Activated CD8-positive, alpha-beta memory T cell treated with anti-CD3 and anti-CD28 coated beads for 4 hours (primary cell): ENCODE data around the gene DNAI1.
"Not testable (repeated sequence)": the region's sequence is repeated elsewhere in the genome, so short reads cannot be mapped to it uniquely, and the experiment has no call there.

Experiments used
- DNase-seq, 2 donors: peaks; one replicate each; pipeline ENCODE4 v3.0.0-alpha.2; 2020; ENCODE audit warnings: low read depth in 2 of 2

The DNAI1 gene

DNA sequence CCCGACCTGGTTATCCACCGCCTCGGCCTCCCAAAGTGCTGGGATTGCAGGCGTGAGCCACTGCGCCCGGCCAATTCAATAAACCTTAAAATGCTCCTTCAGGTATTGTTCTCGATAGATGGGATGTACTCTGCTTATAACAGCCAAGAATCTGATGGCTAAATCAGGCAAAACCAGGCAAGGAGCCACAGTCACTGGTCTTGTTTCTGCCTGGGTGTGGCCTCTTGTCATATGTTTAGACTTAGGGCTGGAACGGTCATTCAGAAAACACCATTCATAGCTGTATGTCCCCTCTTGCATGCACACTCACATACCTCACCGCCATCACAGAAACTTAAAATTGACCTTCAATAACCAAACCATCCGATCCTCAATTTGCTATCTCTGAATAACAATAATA is 8.0 kb upstream of the DNAI1 start:
- no peak for DNase-seq

DNA sequence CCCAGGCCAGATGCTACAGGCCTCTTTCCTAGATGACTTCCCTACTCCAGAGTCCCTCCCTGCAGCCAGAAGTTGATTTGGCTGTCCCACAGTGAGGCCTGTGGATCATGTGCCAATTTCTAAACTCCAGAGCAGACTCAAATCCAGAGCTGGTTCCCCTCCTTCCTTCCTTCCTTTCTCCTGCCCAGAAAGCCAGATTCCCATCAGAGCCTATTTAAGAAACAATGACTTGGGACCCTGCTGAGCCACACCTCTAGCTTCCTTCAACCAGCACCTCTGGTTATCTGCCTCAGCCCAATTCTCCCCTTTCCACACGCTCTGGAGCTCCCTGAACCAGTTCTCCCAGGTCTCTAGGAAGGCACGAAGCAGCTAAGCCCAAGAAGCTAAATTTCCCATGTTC is 7.5 kb upstream of the DNAI1 start:
- DNase-seq, result no peak

DNA sequence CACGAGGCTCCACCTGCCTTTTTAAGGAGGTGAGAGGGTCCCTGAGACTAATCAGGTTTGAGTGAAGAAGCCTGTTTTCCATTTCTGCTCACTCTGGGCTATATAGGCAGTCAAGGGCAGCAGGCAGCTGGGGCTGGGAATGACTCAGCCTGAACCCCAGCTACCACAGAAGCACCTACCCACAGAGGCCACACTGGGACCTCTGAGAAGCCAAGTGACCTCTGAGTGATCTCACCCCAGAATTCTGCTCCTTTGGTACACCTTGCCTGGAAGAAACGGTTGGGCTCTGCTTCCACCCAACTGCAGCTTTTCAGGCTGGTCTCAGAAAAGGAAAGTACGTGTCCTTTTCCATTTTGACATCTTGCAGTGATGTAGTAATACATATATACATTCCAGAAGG is 7.1 kb upstream of the DNAI1 start:
- DNase-seq, result no peak

DNA sequence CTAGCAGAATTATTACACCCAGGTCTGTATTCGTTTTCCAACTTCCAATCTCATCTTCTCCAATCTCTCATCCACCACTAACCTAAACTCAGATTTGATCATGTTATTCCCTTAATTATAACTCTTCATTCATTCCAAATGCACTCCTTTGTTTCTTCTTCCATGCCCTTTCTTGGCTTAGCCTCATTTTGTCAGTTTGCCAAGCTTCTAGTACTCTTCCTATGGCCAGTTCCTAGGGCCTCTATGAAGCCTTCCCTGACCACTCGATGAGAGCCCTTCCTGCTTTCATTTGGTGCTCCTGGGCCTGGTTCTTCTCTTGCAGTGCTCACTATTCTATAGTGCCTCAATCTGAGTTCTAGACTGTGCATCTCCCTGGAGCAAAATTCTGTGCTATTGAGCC is 6.0 kb upstream of the DNAI1 start:
- no peak for DNase-seq

DNA sequence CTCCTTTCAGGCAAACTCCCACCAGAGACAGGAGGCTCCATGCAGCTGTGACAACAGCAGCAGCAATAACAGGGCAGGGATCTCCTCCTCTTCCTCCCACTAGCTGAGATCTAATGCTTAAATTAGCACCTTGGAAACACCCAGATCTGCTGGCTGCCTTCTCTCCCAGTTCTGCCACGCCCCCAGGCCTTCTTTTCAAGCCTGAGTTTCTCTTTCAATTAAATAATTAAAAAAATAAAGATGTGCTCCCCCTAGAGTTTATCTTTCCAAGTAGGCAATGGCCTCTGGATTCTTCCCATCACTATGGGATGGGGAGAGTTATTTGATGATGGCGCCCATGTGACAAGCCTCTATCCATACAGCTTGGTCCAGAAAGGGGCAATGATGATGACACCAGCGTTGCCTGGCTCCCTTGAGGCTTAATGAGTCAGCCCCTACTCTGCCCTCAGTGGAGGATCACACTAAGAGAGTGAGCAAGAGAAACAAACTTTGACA is 4.0 kb upstream of the DNAI1 start:
- DNase-seq, result no peak

DNA sequence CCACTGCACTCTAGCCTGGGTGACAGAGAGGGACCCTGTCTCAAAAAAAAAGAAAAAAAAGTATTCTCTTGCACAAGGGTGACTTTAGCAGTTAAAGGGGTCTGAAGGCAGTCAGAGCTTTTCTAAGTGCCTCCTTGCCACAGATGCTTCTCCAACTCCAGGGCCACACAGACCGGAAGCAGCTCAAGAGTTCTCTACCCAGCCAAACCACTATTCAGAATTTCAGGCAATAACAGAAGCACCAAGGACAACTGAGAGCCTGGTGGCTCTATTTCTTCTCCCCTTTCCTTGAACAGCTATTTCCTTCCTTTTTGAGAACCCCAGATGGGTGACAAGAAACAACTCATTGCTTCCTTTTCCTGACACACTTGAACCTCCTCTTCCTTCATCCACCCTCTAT is 2.5 kb upstream of the DNAI1 start:
- DNase-seq, result no peak

DNA sequence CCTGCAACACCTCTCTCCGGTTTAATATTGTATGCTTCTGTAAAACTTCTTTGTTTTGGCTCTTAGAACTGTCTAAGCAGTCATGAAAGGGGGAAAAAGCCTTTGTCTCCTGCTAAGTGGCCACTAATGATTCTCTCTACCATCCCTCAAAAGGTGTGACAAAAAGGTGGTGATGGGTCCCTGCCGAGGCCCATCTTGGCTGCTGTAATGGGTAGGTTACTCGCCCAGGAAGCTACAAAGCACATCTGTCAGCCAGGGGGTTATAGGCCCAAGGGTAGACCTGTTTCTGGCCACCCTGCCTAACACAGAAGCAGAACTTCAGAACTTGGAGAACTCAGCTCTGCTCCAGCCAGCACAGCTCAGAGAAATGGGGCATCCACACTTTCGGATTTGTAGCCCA is 1.9 kb upstream of the DNAI1 start:
- no peak for DNase-seq

DNA sequence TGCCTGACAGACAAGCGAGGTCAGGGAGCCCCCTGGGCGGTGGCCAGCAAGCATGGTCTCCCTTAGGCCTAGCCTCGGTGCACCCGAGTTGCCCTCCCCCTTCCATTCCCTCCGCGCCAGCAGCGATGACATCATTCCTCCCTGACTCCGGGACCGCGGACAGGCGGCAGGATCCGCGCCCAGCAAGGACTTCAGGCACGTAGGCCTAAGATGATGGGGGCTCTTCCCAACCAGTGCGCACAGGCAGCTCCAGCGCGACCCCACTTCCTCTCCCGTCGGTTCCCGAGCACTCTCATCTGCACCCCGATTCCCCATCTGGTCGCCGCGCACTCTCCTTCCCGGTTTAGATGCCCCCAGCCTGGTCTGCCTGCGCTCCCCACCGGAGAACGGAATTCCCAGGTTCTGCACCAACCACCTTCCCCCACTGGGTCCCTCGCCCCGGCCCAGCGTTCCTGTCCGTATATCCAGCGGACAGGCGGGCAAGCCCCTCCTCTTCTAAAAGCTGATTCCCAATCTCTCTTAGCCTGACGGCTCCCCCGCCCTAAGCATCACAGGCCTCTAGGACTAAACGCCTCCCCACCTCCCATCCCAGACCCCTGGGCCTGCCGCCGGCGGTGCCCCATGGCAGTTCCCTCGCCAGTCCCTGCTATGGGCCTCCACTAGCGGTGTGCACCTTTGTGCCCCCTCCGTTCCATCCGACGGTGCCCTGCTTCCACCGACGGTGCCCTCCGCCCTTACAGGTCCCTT is 1.2 kb upstream of the DNAI1 start:
- no peak for DNase-seq

DNA sequence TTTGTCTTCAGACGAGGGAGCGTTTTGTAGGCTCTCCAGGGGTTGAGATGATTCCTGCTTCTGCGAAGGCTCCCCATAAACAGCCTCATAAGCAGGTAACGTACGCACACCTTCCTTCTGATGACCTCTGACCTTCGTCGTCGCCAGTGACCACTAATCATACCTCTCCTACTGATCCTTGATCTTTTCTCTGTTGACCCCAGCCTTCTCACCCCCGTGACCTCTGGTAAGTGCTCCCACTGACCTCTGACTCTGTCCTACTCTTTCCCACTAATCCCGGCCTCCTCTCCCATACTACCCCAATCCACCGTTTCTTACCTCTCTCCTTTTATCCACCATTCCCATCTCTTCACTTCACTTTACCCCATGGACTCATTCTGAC is 345 bp downstream of the DNAI1 start:
- DNase-seq, result no peak

DNA sequence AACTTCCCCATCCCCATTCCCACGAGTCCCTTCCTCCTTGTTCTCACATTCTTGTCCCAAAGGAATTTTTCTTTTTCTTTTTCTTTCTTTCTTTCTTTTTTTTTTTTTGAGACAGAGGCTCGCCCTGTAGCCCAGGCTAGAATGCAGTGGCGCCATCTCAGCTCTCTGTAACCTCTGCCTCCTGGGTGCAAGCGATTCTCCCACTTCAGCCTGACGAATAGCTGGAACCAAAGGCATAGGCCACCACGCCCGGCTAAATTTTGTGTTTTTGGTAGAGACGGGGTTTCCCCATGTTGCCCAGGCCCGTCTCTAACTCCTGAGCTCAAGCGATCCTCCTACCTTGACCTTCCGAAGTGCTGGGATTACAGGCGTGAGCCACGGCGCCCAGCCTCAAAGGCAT is 751 bp downstream of the DNAI1 start:
- no peak for DNase-seq

DNA sequence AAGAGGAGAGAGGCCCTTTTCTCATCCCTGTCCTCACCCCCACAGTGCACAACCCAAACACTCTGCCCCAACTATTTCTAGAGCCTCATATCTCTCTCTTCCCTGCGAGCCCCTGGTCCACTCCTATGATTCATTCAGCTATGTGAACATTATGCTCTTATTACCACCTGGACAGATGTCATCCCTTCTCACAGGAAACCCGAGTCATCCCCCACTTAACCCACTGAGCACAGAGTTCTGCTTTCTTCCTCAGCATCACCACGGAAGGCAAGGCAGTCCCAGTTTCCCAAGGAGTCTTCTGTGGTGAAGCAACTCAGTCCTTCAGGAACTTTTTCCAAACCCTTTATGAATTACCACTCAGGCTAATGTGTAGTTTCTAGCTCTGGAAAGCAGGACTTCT is 1.3 kb downstream of the DNAI1 start:
- DNase-seq, result no peak

DNA sequence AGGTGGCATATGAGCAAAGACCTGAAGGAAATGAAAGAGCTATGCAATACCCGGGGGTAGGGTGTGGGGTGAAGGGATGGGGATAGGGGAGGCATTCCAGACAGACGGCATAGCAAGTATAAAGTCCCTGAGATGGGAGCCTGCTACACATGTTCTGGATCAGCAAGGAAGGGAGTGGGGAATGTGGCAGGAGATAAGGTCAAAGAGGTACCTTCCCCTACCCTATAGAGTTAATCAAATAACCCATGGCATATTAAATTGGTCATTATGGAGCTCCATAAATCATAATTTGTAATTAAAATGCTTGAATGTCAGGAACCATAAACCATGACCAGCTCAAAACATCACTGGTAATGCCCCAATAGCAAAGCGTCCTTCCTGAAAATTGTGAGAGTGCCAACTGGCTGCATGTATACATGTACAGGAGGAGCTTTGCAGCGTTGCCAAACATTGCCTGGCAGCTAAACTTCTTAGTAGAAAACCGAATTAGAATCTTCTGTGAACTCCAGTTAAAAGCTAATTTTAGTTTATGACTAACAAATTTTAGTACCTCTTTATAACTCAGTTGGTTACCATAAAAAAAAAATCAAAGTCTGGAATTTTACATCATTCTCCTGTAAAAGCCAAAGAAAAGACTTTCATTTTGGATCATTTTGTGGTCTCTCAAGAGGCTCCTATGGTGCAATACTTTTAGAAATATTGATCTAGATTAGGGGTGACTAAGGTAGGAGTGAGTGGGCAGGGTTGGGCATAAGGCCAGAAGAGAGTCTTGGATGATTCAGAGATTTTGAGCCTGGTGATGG is 4.7 kb downstream of the DNAI1 start:
- DNase-seq, result no peak

DNA sequence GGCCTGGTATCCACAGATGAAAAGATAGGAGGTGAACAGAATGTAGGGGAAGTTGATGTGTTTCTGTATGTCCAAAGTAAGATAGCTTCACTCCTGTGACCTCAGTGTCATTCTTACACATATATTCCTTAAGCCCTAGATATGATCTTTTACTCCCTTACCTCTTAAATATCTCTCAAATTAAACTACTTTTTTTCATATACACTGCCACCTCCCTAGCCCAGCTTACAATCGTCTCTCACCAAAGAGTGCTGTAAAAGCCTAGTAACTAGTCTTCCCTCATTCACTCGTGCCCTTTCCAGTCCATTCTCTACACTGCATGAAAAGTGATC is 5.3 kb downstream of the DNAI1 start:
- no peak for DNase-seq

DNA sequence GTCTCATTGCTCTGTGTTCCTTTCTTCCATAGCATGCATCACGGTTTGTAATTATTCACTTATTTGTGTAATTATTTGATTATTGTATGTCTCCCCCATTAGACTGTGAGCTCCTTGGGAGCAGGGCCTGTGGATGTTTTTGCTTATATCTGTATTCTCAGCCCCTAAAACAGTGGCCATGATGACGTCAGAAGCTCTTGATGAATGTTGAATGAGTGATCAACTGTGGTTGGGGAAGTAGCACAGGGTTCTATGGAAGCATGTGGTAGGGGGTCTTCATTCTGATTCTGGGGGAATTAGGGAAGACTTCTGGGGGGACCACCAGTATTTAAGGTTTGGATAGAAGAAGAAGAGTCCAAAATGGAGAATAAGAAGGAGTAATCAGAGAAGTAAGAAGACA is 6.0 kb downstream of the DNAI1 start:
- no peak for DNase-seq

DNA sequence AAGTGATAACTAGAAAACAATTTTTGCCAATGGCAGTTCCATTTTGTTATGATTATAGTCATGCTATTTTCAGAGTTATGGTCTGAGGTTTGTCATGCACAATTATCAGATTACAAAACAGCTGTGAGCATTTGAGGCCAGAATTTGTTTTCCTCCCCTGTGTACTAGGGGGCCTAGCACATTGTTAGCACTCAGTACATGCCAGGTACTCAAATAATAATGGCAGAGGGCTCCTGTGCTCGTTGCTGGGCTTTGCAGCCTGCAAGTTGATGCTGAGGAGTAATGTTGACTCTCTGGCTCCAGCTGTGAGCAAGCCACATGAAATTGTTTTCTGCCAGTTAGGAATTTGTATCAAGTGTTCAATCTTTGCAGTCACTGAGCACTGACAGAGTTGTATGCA is 6.9 kb downstream of the DNAI1 start:
- DNase-seq, result no peak

DNA sequence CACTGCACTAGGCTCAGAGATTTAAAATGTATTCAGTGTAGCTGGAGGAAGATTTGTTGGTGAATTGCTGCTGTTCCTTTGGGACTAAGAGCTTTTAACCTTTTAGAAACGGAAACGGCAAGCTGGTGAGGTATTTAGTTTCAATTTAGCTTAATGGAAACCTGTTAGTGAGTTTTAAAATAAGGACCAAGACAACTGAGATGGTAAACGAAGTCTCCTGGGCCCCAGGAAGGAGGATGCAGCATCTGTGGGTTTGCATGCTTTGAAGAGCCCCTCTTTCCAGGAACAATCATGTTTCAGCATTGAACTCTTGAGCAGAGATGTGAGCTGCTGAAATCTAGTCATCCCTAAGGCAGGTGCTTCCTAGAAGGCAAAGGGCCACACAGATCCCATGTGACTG is 16.5 kb downstream of the DNAI1 start:
- DNase-seq, result no peak

DNA sequence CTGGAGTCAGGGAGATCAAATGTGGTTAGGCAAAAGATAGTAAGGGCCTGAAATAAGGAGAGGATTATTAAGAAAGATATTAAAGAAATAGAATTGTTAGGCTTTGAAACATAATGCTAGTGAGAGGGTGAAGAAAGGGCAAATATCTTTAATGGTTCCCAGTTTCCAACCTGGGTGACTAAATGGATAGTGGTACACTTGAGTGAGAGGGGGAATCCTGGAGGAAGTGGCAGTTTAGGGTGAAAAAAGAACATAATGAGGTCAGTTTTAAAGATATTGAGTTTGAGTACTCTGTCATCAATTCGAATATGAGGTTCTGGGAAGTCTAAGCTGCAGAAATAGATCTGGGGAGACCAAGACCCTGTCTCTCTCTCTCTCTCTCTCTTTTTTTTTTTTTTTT is 18.9 kb downstream of the DNAI1 start:
- no peak for DNase-seq

DNA sequence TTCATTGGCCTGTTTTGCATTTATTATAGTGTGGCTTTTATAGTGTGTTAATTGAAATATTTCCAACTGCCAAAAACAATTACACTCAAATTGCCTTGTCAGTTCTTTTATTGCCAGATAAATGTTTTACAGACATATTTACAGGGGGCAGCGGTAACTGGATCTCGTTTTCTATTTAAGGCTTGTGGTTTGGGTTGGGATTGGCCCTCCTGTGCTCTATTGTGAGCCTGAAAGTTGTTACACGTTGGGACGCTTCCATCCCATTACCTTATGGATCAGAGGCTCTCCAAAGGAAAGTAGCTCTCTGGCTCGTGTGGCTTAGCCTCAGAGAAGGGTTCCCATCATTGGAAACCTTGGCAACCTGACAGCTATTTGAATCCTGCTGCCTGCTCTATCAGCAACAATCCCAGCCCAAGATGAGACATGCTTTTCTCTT is 20.8 kb downstream of the DNAI1 start:
- no peak for DNase-seq

DNA sequence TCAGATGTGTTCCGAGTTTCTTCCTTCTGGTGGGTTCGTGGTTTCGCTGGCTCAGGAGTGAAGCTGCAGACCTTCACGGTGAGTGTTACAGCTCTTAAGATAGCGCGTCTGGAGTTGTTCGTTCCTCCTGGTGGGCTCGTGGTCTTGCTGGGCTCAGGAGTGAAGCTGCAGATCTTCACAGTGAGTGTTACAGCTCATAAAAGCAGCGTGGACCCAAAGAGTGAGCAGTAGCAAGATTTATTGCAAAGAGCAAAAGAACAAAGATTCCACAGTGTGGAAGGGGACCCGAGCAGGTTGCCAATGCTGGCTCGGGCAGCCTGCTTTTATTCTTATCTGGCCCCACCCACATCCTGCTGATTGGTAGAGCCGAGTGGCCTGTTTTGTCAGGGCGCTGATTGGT is 23.0 kb downstream of the DNAI1 start:
- DNase-seq, result not testable (repeated sequence)

DNA sequence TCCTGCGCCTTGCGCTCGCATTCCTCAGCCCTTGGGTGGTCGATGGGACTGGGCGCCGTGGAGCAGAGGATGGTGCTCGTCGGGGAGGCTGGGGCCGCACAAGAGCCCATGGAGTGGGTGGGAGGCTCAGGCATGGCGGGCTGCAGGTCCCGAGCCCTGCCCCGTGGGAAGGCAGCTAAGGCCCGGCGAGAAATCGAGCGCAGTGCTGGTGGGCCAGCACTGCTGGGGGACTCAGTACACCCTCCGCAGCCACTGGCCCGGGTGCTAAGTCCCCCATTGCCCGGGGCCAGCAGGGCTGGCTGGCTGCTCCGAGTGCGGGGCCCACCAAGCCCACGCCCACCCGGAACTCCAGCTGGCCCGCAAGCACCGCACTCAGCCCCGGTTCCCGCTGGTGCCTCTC is 24.1 kb downstream of the DNAI1 start:
- DNase-seq, result not testable (repeated sequence)

DNA sequence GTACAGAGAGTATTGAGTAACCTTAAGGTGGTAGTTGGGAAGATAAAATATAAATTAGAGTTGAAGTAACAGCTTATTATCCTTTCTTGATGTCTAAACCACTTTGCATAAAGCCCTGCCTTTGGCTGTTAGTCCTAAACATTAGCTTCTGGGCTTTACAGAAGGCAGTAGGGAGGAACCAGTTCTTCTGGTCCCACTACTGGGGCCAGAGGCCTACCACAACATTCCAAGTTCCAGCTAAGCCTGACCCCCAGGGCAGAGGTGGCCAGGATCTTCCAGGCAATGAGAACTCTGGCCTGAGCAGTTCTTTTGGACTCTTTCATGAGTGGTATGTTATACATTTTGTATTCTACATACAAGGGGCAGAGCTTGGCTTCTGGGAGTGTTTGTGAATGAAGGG is 26.1 kb downstream of the DNAI1 start:
- DNase-seq, result no peak

DNA sequence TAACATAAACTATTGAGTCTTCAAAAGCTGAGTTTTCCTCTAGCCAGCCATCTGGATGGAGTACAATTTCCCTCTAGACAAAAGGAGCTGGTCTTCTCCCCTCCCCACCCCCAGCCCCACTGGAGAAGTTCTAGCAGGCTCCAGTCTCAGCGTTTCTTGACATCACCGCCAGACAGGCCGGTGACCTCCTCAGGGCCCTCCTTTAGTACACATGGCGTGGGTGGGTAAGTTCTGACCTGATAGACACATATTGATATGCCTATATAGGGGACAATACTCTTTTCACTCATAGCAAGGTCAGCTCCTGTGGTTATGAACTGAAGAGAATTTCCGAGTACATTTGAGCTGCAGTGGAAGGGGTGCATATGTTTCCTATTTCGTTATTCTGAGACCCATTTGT is 27.2 kb downstream of the DNAI1 start:
- DNase-seq, result no peak

DNA sequence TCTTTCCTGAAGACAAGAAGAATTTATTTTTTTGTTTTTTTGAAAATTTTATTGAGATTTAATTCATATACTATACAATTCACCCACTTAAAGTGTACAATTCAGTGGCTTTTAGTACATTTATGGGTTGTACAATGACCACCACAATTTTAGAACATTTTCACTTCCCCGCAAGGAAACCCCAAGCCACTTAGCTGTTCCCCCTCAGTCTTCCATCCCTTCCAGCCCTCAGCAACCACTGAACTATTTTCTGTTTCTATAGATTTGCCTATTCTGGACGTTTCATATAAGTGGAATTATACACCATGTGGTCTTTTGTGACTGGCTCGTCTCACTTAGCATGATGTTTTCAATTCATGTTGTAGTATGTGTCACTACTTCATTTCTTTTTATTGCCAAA is 28.0 kb downstream of the DNAI1 start:
- no peak for DNase-seq

DNA sequence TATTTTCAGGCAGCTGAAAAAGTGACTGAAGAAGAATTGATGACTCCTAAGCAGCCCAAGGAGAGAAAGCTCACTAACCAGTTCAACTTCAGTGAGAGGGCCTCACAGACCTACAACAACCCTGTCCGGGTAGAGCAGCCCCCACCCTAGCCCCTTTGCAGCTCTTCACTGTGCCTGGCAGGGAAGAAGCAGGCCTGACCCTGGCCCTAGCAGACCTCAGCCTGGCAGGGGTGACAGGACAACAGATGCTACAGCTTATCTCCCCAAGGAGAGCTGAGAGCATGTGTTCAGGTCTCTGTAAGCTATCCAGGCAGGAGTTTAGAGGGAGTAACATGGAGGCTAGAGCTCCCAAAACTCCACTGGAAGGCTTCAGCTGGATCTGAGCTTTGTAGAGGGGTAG is 31.8 kb downstream of the DNAI1 start:
- no peak for DNase-seq
